Esophagus (tissue), 2 donors: ENCODE results near the gene LGI4. TPM values are rescaled to one million over a fixed set of nuclear protein-coding genes. Genes with fewer than 3 reads are reported as not detected.

Source experiments
- H3K27ac ChIP-seq, 2 donors: one replicate each; pipeline ENCODE4 v1.5.1; 2013; ENCODE audit warnings: low read depth in 2 of 2, mild to moderate bottlenecking in 2 of 2, inconsistent platforms in 1 of 2, low read length in 1 of 2, moderate library complexity in 1 of 2
- H3K27me3 ChIP-seq, 2 donors: one replicate each; pipeline ENCODE4 v1.6.1; 2013; ENCODE audit warnings: low read length in 2 of 2, control low read depth in 1 of 2, mild to moderate bottlenecking in 1 of 2; ENCODE audit not compliant: insufficient read depth in 2 of 2, control insufficient read depth in 1 of 2
- H3K36me3 ChIP-seq, 2 donors: one replicate each; pipeline ENCODE4 v1.6.1; 2013; ENCODE audit warnings: low read length in 1 of 2; ENCODE audit not compliant: control insufficient read depth in 2 of 2, insufficient read depth in 2 of 2
- H3K4me1 ChIP-seq, 2 donors: one replicate each; pipeline ENCODE4 v1.6.1; 2013; ENCODE audit warnings: low read length in 1 of 2; ENCODE audit not compliant: control insufficient read depth in 2 of 2, insufficient read depth in 2 of 2
- H3K4me3 ChIP-seq, 2 donors: one replicate each; pipeline ENCODE4 v1.5.1; 2013; ENCODE audit warnings: low read length in 2 of 2, mild to moderate bottlenecking in 2 of 2, low read depth in 1 of 2, moderate library complexity in 1 of 2
- H3K9me3 ChIP-seq, 2 donors: one replicate each; pipeline ENCODE4 v1.6.1; 2013; ENCODE audit warnings: mild to moderate bottlenecking in 2 of 2, low read depth in 1 of 2, low read length in 1 of 2, moderate library complexity in 1 of 2; ENCODE audit not compliant: control insufficient read depth in 2 of 2, insufficient read depth in 1 of 2
- WGBS, 2 donors: extraction: QIAGEN DNeasy Blood & Tissue Kit; methylation state at CpG; one replicate each; pipeline ENCODE4 v1.1.7; 2013; 5-methylcytosine and 5-hydroxymethylcytosine counted together
- polyA plus RNA-seq, 2 donors: library from polyadenylated mRNA; stranded (reverse); fragments of 200-250 nt; gene quantifications; one replicate each; pipeline ENCODE4 v1.2.3, GENCODE V29; 2013
- donor health status: healthy with polysubstance abuse.
- donor health status: Bipolar disorder and iron deficiency.

LGI4 gene
- polyA plus RNA-seq, 2 donors = 6.5 to 10.0 TPM

DNA sequence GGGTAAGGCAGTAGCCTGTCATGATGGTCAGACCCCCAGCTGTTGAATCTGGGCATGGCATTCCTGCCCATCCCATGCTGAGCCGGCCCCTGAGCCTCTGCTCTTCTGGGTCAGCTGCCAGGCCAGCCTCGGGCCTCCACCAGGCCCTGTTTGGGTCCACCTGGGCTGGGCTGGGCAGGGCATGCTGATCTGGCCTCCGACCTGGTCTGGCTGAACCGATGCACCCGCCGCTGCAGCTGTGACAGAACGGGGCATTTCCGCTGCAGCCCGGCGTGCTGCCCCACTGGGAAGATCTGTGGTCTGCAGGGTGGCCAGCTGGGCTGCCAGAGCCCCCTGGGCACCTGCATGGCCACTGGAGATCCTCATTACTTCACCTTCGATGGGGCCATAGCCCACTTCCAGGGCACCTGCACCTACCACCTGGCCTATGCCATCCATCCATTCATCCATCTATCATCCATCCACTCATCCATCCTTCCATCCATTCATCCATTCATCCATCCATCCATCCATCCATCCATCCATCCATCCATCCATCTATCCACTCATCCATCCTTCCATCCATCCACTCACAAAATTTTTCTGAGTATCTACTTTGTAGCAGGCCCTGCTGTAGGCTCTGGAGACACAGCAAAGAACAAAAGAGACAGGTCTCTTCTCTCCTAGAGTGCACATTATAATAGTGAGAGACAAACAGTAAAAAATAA lies 40.8 kb downstream of the LGI4 start:
- Histone ChIP-seq H3K4me3 (no peak overlapping the region), H3K36me3 (no peaks in the 10 kb centered on the region), H3K27me3 (no peaks in the 10 kb centered on the region), H3K9me3 (no peaks in the 10 kb centered on the region), H3K4me1 (peaks cover 6 to 23% of the 10 kb centered on the region in 2 donors), H3K27ac (no peak overlapping the region)
- 83 to 85% methylated on average over 11 of the region's 11 CpGs for WGBS, 2 donors

DNA sequence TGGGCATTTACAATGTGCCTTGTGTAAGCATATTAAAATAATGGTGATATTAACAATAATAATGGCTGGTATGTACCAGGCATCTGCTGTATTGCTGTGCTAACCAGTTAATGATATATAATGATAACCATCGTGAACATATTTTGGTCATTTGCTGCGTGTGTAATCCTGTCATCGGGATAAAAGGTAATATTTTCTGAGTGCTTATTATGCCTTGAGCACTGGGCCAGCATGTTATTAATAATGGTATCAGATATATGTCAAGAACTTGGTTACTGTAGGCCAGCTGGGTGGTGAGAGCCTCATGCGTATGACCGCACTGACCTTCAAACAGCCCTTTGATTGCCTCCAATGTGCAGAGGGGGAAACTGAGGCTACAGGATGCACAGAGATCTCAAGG lies 41.4 kb downstream of the LGI4 start:
- WGBS, 2 donors = 84 to 85% methylated on average over 5 of the region's 5 CpGs
- no peaks in the 10 kb centered on the region for H3K9me3 ChIP-seq
- H3K27ac ChIP-seq = no peak overlapping the region
- no peaks in the 10 kb centered on the region for H3K27me3 ChIP-seq
- H3K4me1 ChIP-seq = peaks cover 3 to 17% of the 10 kb centered on the region in 2 donors
- H3K36me3 ChIP-seq = no peaks in the 10 kb centered on the region
- no peak overlapping the region for H3K4me3 ChIP-seq

- Histone ChIP-seq H3K36me3 (no peaks in the 10 kb centered on the region), H3K27me3 (no peaks in the 10 kb centered on the region), H3K4me1 (peaks cover 3 to 7% of the 10 kb centered on the region in 2 donors), H3K27ac (no peak overlapping the region), H3K9me3 (no peaks in the 10 kb centered on the region), H3K4me3 (no peak overlapping the region)
- WGBS, 2 donors = 7 to 9% methylated on average over 36 of the region's 36 CpGs
Measured at GRCh38 chr19:35090506-35091214, 44.2 kb downstream of the LGI4 start.

DNA sequence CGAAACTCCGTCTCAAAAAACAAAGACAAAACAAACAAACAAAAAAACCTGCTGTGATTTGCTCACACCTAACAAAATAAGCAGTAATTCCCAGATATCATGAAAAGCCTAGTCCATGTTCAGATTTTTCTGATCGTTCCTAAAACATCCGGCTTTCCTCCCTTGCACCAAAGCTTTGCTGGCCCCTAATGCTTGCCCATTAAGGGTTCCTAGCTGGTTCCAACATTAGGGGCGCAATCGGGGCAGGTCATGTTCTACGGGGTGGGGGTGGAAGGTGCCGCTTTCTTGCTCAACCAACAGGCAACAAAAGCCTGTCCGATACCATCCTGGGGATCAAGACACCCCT lies 44.7 kb downstream of the LGI4 start:
- 31 to 37% methylated on average over 9 of the region's 9 CpGs for WGBS, 2 donors
- Histone ChIP-seq H3K27me3 (no peaks in the 10 kb centered on the region), H3K36me3 (no peaks in the 10 kb centered on the region), H3K4me1 (peaks cover 3 to 7% of the 10 kb centered on the region in 2 donors), H3K4me3 (no peak overlapping the region), H3K9me3 (no peaks in the 10 kb centered on the region), H3K27ac (no peak overlapping the region)

- H3K4me1 ChIP-seq = peaks cover 3 to 7% of the 10 kb centered on the region in 2 donors
- WGBS, 2 donors = 82 to 85% methylated on average over 8 of the region's 8 CpGs
- H3K27ac ChIP-seq = no peak overlapping the region
- no peak overlapping the region for H3K4me3 ChIP-seq
- H3K36me3 ChIP-seq = no peaks in the 10 kb centered on the region
- H3K27me3 ChIP-seq = no peaks in the 10 kb centered on the region
- H3K9me3 ChIP-seq = no peaks in the 10 kb centered on the region
Measured at GRCh38 chr19:35089554-35089953, 45.3 kb downstream of the LGI4 start.

GRCh38 chr19:35088131-35088913 lies 46.5 kb downstream of the LGI4 start:
- H3K4me3 ChIP-seq = no peak overlapping the region
- H3K9me3 ChIP-seq = no peaks in the 10 kb centered on the region
- H3K27me3 ChIP-seq = no peaks in the 10 kb centered on the region
- no peak overlapping the region for H3K27ac ChIP-seq
- peaks cover 2 to 3% of the 10 kb centered on the region in 2 donors for H3K4me1 ChIP-seq
- H3K36me3 ChIP-seq = no peaks in the 10 kb centered on the region
- WGBS, 2 donors = 72 to 76% methylated on average over 8 of the region's 8 CpGs

- Histone ChIP-seq H3K27me3 (no peaks in the 10 kb centered on the region), H3K27ac (no peak overlapping the region), H3K9me3 (no peaks in the 10 kb centered on the region)
Measured at GRCh38 chr19:35087393-35087792, 47.5 kb downstream of the LGI4 start.

GRCh38 chr19:35086455-35086854 lies 48.4 kb downstream of the LGI4 start:
- no peaks in the 10 kb centered on the region for H3K27me3 ChIP-seq
- no peaks in the 10 kb centered on the region for H3K9me3 ChIP-seq
- peaks cover 0 to 3% of the 10 kb centered on the region in 2 donors for H3K4me1 ChIP-seq
- no peak overlapping the region for H3K27ac ChIP-seq
- WGBS, 2 donors = 76 to 79% methylated on average over 8 of the region's 8 CpGs
- no peaks in the 10 kb centered on the region for H3K36me3 ChIP-seq
- H3K4me3 ChIP-seq = no peak overlapping the region

More at GRCh38 chr19:35087393-35087792, 47.5 kb downstream of the LGI4 start:
- H3K36me3 ChIP-seq = no peaks in the 10 kb centered on the region
- no peak overlapping the region for H3K4me3 ChIP-seq
- H3K4me1 ChIP-seq = peaks cover 1 to 3% of the 10 kb centered on the region in 2 donors

DNA sequence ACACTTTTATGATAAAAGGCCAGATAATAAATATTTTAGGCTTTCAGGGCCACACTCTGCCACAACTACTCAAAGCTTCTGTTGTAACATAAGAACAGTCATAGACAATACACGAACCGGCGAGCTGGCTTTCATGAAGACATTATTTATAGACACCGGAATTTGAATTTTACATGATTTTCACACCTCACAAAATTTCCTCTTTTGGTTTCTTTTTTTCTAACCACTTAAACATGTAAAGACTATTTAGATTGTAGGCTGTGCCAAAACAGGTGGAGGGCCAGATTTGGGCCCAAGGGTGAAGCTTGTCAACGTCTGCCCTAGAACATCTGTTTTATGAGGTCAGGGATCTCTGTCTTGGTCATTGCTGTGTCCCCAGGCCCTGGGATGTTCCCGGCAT lies 48.9 kb downstream of the LGI4 start:
- no peak overlapping the region for H3K27ac ChIP-seq
- H3K4me1 ChIP-seq = peaks cover 0 to 2% of the 10 kb centered on the region in 2 donors
- no peaks in the 10 kb centered on the region for H3K27me3 ChIP-seq
- H3K36me3 ChIP-seq = no peaks in the 10 kb centered on the region
- no peak overlapping the region for H3K4me3 ChIP-seq
- no peaks in the 10 kb centered on the region for H3K9me3 ChIP-seq
- WGBS, 2 donors = 64 to 71% methylated on average over 6 of the region's 6 CpGs
